SK-N-SH (cell line): ENCODE results near the gene ZCRB1. TPM values are rescaled to one million over a fixed set of nuclear protein-coding genes. Genes with fewer than 3 reads are reported as not detected.

Experiments
- CTCF ChIA-PET: fragments of 300-600, 350-600 bp; formaldehyde crosslinking; extraction: SDS; loops from one replicate; lab custom pipeline; 2021; lab: Yijun Ruan, JAX
- POLR2A ChIA-PET: fragments of 350-600 bp; sonication (Branson Sonifier 250); formaldehyde crosslinking; extraction: SDS; loops from one replicate; lab custom pipeline; 2020; ENCODE audit warnings: antibody characterized with exemption, inconsistent platforms; lab: Yijun Ruan, JAX
- DNase-seq: peaks from one replicate; pipeline ENCODE4 v3.0.0; 2012
- H2AFZ ChIP-seq: fragments of 200-600 bp; sonication (generic); 2 replicates; pipeline ENCODE4 v1.8.1; 2016; ENCODE audit warnings: antibody characterized with exemption, mild to moderate bottlenecking, low read depth
- H3F3A ChIP-seq: fragments of 200-600 bp; sonication (generic); replicated peaks from 2 replicates; pipeline ENCODE3; 2016; ENCODE audit warnings: antibody characterized with exemption, mild to moderate bottlenecking; ENCODE audit not compliant: insufficient read depth
- H3K27ac ChIP-seq, 2 experiments: fragments of 200-500 bp in 1 of 2; fragments of 200-600 bp in 1 of 2; sonication (Bioruptor generic) in 1 of 2; sonication (generic), shearing (Covaris generic) in 1 of 2; 2 replicates each; pipeline versions ENCODE4 v1.5.1 to v1.6.1; 2014 to 2016; ENCODE audit warnings: low read depth in 2 of 2, inconsistent platforms in 1 of 2, low read length in 1 of 2, mild to moderate bottlenecking in 1 of 2, mixed read lengths in 1 of 2
- H3K27me3 ChIP-seq: fragments of 200-600 bp; sonication (generic), shearing (Covaris generic); 2 replicates; pipeline ENCODE4 v1.6.1; 2016; ENCODE audit warnings: mixed run types; ENCODE audit not compliant: insufficient read depth
- H3K36me3 ChIP-seq, 2 experiments: fragments of 200-500 bp in 1 of 2; fragments of 200-600 bp in 1 of 2; sonication (Bioruptor generic) in 1 of 2; sonication (generic) in 1 of 2; replicated peaks in 1 of 2; 2 replicates each; pipeline versions ENCODE3 to v1.5.1; 2014 to 2016; ENCODE audit warnings: low read length in 1 of 2, mild to moderate bottlenecking in 1 of 2; ENCODE audit not compliant: insufficient read depth in 2 of 2, control insufficient read depth in 1 of 2
- H3K4me1 ChIP-seq, 2 experiments: fragments of 200-500 bp in 1 of 2; fragments of 200-600 bp in 1 of 2; sonication (Bioruptor generic) in 1 of 2; sonication (generic), shearing (Covaris generic) in 1 of 2; 2 replicates each; pipeline versions ENCODE4 v1.5.1 to v1.6.1; 2014 to 2016; ENCODE audit warnings: low read depth in 1 of 2, low read length in 1 of 2, mixed run types in 1 of 2; ENCODE audit not compliant: insufficient read depth in 2 of 2, control insufficient read depth in 1 of 2
- H3K4me2 ChIP-seq: fragments of 200-600 bp; sonication (generic), shearing (Covaris generic); 2 replicates; pipeline ENCODE4 v1.6.1; 2017; ENCODE audit warnings: mixed run types
- H3K4me3 ChIP-seq, 2 experiments: fragments of 200-500 bp in 1 of 2; fragments of 200-600 bp in 1 of 2; sonication (Bioruptor generic) in 1 of 2; sonication (generic), shearing (Covaris generic) in 1 of 2; 2 replicates each; pipeline versions ENCODE4 v1.5.1 to v1.8.1; 2014 to 2016; ENCODE audit warnings: low read depth in 2 of 2, inconsistent platforms in 1 of 2, low read length in 1 of 2, mild to moderate bottlenecking in 1 of 2, mixed read lengths in 1 of 2, moderate library complexity in 1 of 2
- H3K79me2 ChIP-seq: fragments of 200-600 bp; sonication (generic); 2 replicates; pipeline ENCODE4 v1.8.1; 2017; ENCODE audit warnings: mild to moderate bottlenecking; ENCODE audit not compliant: insufficient read depth
- H3K9ac ChIP-seq: fragments of 200-600 bp; sonication (generic); 2 replicates; pipeline ENCODE4 v1.6.1; 2017; ENCODE audit warnings: mixed run types
- H3K9me2 ChIP-seq: fragments of 200-600 bp; sonication (generic); 2 replicates; pipeline ENCODE4 v1.6.1; 2017; ENCODE audit warnings: mixed run types
- H3K9me3 ChIP-seq: fragments of 200-600 bp; sonication (generic); 2 replicates; pipeline ENCODE4 v1.6.1; 2017; ENCODE audit warnings: mixed run types, mild to moderate bottlenecking, moderate library complexity
- H4K20me1 ChIP-seq: fragments of 200-600 bp; sonication (generic); 2 replicates; pipeline ENCODE4 v1.6.1; 2017; ENCODE audit warnings: mild to moderate bottlenecking, mixed run types; ENCODE audit not compliant: insufficient read depth
- CHD2 ChIP-seq: fragments of 150-350 bp; IDR thresholded peaks from 2 replicates; pipeline ENCODE4 v1.6.1; 2018; ENCODE audit warnings: low read length; ENCODE audit not compliant: partially characterized antibody
- GATA2 ChIP-seq: sonication (generic); formaldehyde crosslinking; IDR thresholded peaks from 2 replicates; pipeline ENCODE4 v1.5.0; 2020; ENCODE audit warnings: mild to moderate bottlenecking, missing genetic modification reagents
- IRF3 ChIP-seq: fragments of 150-350 bp; IDR thresholded peaks from 2 replicates; pipeline ENCODE4 v1.6.1; 2016; ENCODE audit warnings: mild to moderate bottlenecking, low read depth, low read length
- MEF2A ChIP-seq: IDR thresholded peaks from 2 replicates; pipeline ENCODE4 v1.4.0; 2012; ENCODE audit warnings: low read depth, borderline replicate concordance
- MXI1 ChIP-seq: IDR thresholded peaks from 2 replicates; pipeline ENCODE4 v1.6.1; 2012; ENCODE audit warnings: mild to moderate bottlenecking, low read depth, low read length, improper control_type of control experiment
- NRF1 ChIP-seq: IDR thresholded peaks from 2 replicates; pipeline ENCODE4 v1.6.1; 2012; ENCODE audit warnings: low read depth, mild to moderate bottlenecking, low read length
- REST ChIP-seq: IDR thresholded peaks from 2 replicates; pipeline ENCODE4 v1.6.1; 2012; ENCODE audit warnings: mild to moderate bottlenecking, low read depth, low read length, moderate library complexity
- RXRA ChIP-seq: IDR thresholded peaks from 2 replicates; pipeline ENCODE4 v1.4.0; 2012; ENCODE audit warnings: low read depth, mild to moderate bottlenecking, borderline replicate concordance
- TCF12 ChIP-seq: IDR thresholded peaks from 2 replicates; pipeline ENCODE4 v1.4.0; 2012
- TEAD4 ChIP-seq: IDR thresholded peaks from 2 replicates; pipeline ENCODE4 v1.4.0; 2012; ENCODE audit warnings: mild to moderate bottlenecking, borderline replicate concordance; ENCODE audit not compliant: insufficient read depth
- USF1 ChIP-seq: IDR thresholded peaks from 2 replicates; pipeline ENCODE4 v1.4.0; 2012; ENCODE audit warnings: low read depth, borderline replicate concordance
- ZBTB33 ChIP-seq: IDR thresholded peaks from 2 replicates; pipeline ENCODE4 v1.4.0; 2012; ENCODE audit warnings: low read depth, borderline replicate concordance
- WGBS: methylation state at CpG from one replicate; pipeline ENCODE4 v1.1.6; 2017; ENCODE audit warnings: low lambda C conversion rate; 5-methylcytosine and 5-hydroxymethylcytosine counted together
- polyA plus RNA-seq, 3 experiments: library from polyadenylated mRNA; depleted of rRNA; stranded (reverse); fragments of >200 nt; gene quantifications; 2 replicates each; pipeline ENCODE4 v1.2.3, GENCODE V29; 2012

Gene ZCRB1
- polyA plus RNA-seq, 1 of the 3 experiments (the other 2 are of a cell fraction): 18.7 TPM

GRCh38 chr12:42323856-42324255, 2.0 kb downstream of the ZCRB1 start:
- no peak overlapping the region for H3K27ac ChIP-seq
- H3K9ac ChIP-seq: no peak overlapping the region
- WGBS: 97% methylated on average over 6 of the region's 6 CpGs
- ChIA-PET CTCF (interaction anchor here (1.7 kb wide), 1 partner anchor 8 kb away, joined by 6 read pairs; no protein-coding TSS in a partner anchor), POLR2A (no interaction called here)
- H3K4me2 ChIP-seq: no peak overlapping the region
- no peaks in the 10 kb centered on the region for H3K27me3 ChIP-seq
- peaks cover 28 to 32% of the 10 kb centered on the region in 2 experiments for H3K36me3 ChIP-seq
- no peak overlapping the region for H2AFZ ChIP-seq
- no peaks in the 10 kb centered on the region for H3K9me3 ChIP-seq
- H3K4me1 ChIP-seq: peaks cover 10 to 17% of the 10 kb centered on the region in 2 experiments
- H3F3A ChIP-seq: peaks cover 12% of the 10 kb centered on the region
- peaks cover 52% of the 10 kb centered on the region for H3K79me2 ChIP-seq
- H3K9me2 ChIP-seq: no peaks in the 10 kb centered on the region
- H3K4me3 ChIP-seq: no peak overlapping the region
- peaks cover 19% of the 10 kb centered on the region for H4K20me1 ChIP-seq
- TF ChIP-seq USF1: no peak
- TF ChIP-seq NRF1: no peak
- no peak for TF ChIP-seq TCF12
- TF ChIP-seq IRF3: no peak
- TF ChIP-seq, all 33 proteins: peak for 0
- no peak for DNase-seq

- Histone ChIP-seq H3K36me3 (peaks cover 30 to 36% of the 10 kb centered on the region in 2 experiments), H4K20me1 (peaks cover 6% of the 10 kb centered on the region), H3K4me1 (peaks cover 6 to 15% of the 10 kb centered on the region in 2 experiments), H3K4me3 (no peak overlapping the region), H3K4me2 (no peak overlapping the region), H3K27ac (no peak overlapping the region), H3F3A (peaks cover 12% of the 10 kb centered on the region), H2AFZ (no peak overlapping the region), H3K27me3 (no peaks in the 10 kb centered on the region), H3K9me3 (no peaks in the 10 kb centered on the region), H3K9ac (no peak overlapping the region), H3K9me2 (no peaks in the 10 kb centered on the region), H3K79me2 (peaks cover 39% of the 10 kb centered on the region)
- CTCF ChIA-PET: interaction anchor here (1.5 to 1.7 kb wide), 2 partner anchors 10 to 49 kb away, joined by 3 to 6 read pairs; no protein-coding TSS in a partner anchor
- POLR2A ChIA-PET: no interaction called here
- no peak for DNase-seq
- TF ChIP-seq USF1 (no peak), MXI1 (no peak), MEF2A (no peak), CHD2 (no peak)
Observed at GRCh38 chr12:42322567-42322966, 3.3 kb downstream of the ZCRB1 start.

GRCh38 chr12:42320796-42321195, 5.1 kb downstream of the ZCRB1 start:
- Histone ChIP-seq H3K4me2 (no peak overlapping the region), H3K9me3 (no peaks in the 10 kb centered on the region), H3K9me2 (no peaks in the 10 kb centered on the region), H3F3A (peaks cover 8% of the 10 kb centered on the region), H3K27me3 (no peaks in the 10 kb centered on the region), H3K9ac (no peak overlapping the region), H2AFZ (no peak overlapping the region), H3K4me3 (no peak overlapping the region), H3K36me3 (peaks cover 44 to 47% of the 10 kb centered on the region in 2 experiments), H3K4me1 (peaks cover 0 to 5% of the 10 kb centered on the region in 2 experiments; a peak in 3 of 4 replicates), H3K79me2 (peaks cover 21% of the 10 kb centered on the region), H3K27ac (no peak overlapping the region), H4K20me1 (no peaks in the 10 kb centered on the region)
- POLR2A ChIA-PET: no interaction called here
- TF ChIP-seq GATA2 (CRISPR knock-in tag) (no peak), REST (no peak), ZBTB33 (no peak), RXRA (no peak), TEAD4 (no peak)
- no peak for DNase-seq
- CTCF ChIA-PET: interaction anchor here (1.0 to 1.5 kb wide), 4 partner anchors 11 to 1374 kb away, joined by 3 read pairs; no protein-coding TSS in a partner anchor
